Measurements from ENCODE around the gene AKAP13. TPM values are rescaled to one million over a fixed set of nuclear protein-coding genes. Genes with fewer than 3 reads are reported as not detected.
A peak's percentile ranks its signal among the peaks of the same experiment; 100 is the strongest.

AKAP13 gene
- polyA plus RNA-seq, 1 of the 3 experiments (the other 2 are of a cell fraction) = 8.4 TPM

DNA sequence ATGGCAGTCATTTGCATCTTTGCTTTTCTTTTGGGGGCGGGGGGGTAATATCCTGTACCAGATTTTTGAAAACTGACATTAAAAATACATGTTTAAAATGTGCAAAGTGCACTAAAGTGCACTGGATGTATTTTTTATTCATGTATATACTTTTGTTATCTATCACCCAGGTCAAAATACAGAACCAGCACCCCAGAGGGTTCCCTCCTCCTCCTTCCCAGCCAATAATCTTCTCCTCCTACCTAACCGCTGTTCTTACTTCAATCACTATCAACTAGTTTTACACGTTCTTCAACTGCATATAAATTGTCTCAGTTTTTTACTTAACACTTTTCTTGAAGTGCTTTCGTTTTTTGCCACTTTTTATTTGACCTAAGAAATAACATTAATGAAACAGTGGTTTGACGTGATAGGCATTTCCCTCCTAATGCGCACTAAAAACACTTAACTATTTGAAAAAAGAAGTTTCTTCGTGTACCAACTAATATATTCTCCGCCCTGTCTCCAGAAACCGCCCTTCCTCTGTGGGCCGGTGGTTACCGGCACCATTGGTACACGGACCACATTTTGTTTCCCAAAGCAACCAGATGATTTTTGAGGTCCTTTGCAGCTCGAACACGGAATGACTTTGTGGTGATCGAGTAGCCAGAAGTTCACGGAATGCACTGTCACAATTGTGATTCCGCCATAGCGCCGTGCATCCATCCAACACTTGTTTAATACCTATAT is 836 bp upstream of the AKAP13 start:
- WGBS (ENCODE audit: low lambda C conversion rate) = 12% methylated on average over 19 of the region's 19 CpGs

DNA sequence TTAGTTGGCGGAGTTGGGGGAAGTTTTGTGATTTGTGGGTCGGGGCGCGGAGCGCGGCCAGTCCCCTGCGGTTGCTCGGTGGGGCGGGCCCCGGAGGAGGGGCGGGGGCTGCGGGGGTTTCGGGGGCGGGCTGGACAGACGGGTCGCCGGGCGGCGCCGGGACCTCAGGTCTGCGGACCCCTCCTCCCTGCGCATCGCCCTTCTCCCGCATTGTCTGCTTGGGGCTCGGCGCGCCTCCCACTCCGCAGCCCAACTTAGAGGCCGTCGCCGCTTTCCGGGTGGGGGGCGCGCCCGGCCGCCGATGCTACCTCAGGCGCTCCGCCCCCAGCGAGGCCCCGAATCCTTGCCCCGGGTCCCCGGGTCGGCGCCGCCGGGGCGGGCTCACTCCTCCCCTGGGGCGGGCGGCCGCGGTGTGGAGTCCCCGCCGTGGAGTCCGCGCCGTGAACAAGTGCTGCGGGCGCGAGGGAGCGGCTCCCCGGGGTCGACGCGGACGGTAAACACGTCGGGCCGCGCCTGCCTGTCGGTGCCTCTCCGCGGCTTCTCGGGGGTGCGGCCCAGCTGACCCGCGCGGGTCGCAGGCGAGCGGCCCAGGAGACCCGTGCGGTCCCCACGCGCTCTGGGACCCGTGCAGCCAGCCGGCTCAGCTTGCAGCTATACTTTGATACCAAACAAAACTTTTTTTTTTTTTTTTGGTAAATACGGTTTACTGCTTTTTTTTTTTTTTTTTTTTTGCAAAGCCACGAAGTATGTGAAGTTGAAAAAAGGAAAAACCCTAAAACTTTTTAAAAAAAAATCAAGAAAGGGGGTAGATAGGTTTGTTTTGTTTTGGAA is 624 bp downstream of the AKAP13 start:
- H3K27ac ChIP-seq (ENCODE audit: low read depth in 2 of 2, low read length in 1 of 2) = peak overlapping the region; percentile 87 to 92
- peaks cover 43% of the 10 kb centered on the region for H4K20me1 ChIP-seq (ENCODE audit: insufficient read depth)
- ChIA-PET POLR2A (no interaction called here), CTCF (interaction anchor here (0.8 kb wide), 1 partner anchor 128 kb away, joined by 3 read pairs; no protein-coding TSS in a partner anchor)
- peak; percentile 88 for DNase-seq
- H3F3A ChIP-seq (replicated peaks; ENCODE audit: insufficient read depth) = peaks cover 4% of the 10 kb centered on the region
- peak overlapping the region; percentile 78 for H3K9ac ChIP-seq
- WGBS (ENCODE audit: low lambda C conversion rate) = 2% methylated on average over 24 of the region's 89 CpGs
- peak overlapping the region; percentile 71 for H3K4me2 ChIP-seq
- no peaks in the 10 kb centered on the region for H3K9me3 ChIP-seq
- no peak overlapping the region for H2AFZ ChIP-seq (ENCODE audit: low read depth)
- H3K4me3 ChIP-seq (ENCODE audit: low read depth in 2 of 2, low read length in 1 of 2) = peak overlapping the region; percentile 79 to 81
- TF ChIP-seq YY1 (IDR thresholded peaks at IDR 0.05; ENCODE audit: low read depth) = no peak
- peak; percentile 31; the same call in 1 of the 2 replicates for TF ChIP-seq MXI1 (IDR thresholded peaks at IDR 0.05; ENCODE audit: low read depth, low read length)
- TF ChIP-seq MEF2A (IDR thresholded peaks at IDR 0.05; ENCODE audit: borderline replicate concordance, low read depth) = no peak
- no peak for TF ChIP-seq EZH2phosphoT487 (IDR thresholded peaks at IDR 0.05; ENCODE audit: borderline replicate concordance, low read depth)
- TF ChIP-seq, protein P1, sequence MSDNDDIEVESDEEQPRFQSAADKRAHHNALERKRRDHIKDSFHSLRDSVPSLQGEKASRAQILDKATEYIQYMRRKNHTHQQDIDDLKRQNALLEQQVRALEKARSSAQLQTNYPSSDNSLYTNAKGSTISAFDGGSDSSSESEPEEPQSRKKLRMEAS (IDR thresholded peaks at IDR 0.05; ENCODE audit: low read depth) = no peak
- TF ChIP-seq RCOR1 (IDR thresholded peaks at IDR 0.05; ENCODE audit: low read length) = no peak
- TF ChIP-seq RFX5 (IDR thresholded peaks at IDR 0.05; ENCODE audit: low read length) = no peak
- no peak for TF ChIP-seq JUND (IDR thresholded peaks at IDR 0.05)
- no peak for TF ChIP-seq FOSL2 (IDR thresholded peaks at IDR 0.05; ENCODE audit: borderline replicate concordance, low read depth)
- no peak for TF ChIP-seq POLR2AphosphoS5 (IDR thresholded peaks at IDR 0.05; ENCODE audit: low read depth, low read length)
- no peak for TF ChIP-seq GATA2 (CRISPR knock-in tag; IDR thresholded peaks at IDR 0.05)
- TF ChIP-seq RXRA (IDR thresholded peaks at IDR 0.05; ENCODE audit: borderline replicate concordance, low read depth) = no peak
- TF ChIP-seq TEAD4 (IDR thresholded peaks at IDR 0.05; ENCODE audit: borderline replicate concordance, insufficient read depth) = no peak
- no peak; the same call in 1 of the 2 replicates for TF ChIP-seq FOXJ3 (CRISPR knock-in tag; IDR thresholded peaks at IDR 0.05)
- TF ChIP-seq SIN3A (IDR thresholded peaks at IDR 0.05; ENCODE audit: borderline replicate concordance, low read depth, low read length) = peak; percentile 50; the same call in 1 of the 2 replicates
- no peak for TF ChIP-seq ELF1 (IDR thresholded peaks at IDR 0.05)
- TF ChIP-seq SMC3 (IDR thresholded peaks at IDR 0.05; ENCODE audit: low read depth, low read length) = no peak
- peaks cover 51% of the 10 kb centered on the region for H3K79me2 ChIP-seq (ENCODE audit: insufficient read depth)
- peaks cover 6 to 12% of the 10 kb centered on the region in 2 experiments; a peak in 3 of 4 replicates for H3K4me1 ChIP-seq (ENCODE audit: control insufficient read depth in 1 of 2, insufficient read depth in 2 of 2, low read depth in 1 of 2, low read length in 1 of 2)
- H3K27me3 ChIP-seq (ENCODE audit: insufficient read depth) = no peaks in the 10 kb centered on the region
- no peaks in the 10 kb centered on the region for H3K36me3 ChIP-seq (replicated peaks in 1 of 2; ENCODE audit: control insufficient read depth in 1 of 2, insufficient read depth in 2 of 2, low read length in 1 of 2)
- no peaks in the 10 kb centered on the region for H3K9me2 ChIP-seq

More for the DNA sequence above, 836 bp upstream of the AKAP13 start:
- POLR2A ChIA-PET = interaction anchor here (0.7 kb wide), 1 partner anchor 25 kb away, joined by 3 read pairs; no protein-coding TSS in a partner anchor
- no peaks in the 10 kb centered on the region for H3K9me3 ChIP-seq
- TF ChIP-seq, protein P1 (IDR thresholded peaks at IDR 0.05; ENCODE audit: low read depth) = no peak
- TF ChIP-seq FOSL2 (IDR thresholded peaks at IDR 0.05; ENCODE audit: borderline replicate concordance, low read depth) (no peak), YY1 (IDR thresholded peaks at IDR 0.05; ENCODE audit: low read depth) (0 out of 2 replicates have a peak, but pooled peaks have one; percentile 36)
- peak overlapping the region; percentile 56 to 65 for H3K4me3 ChIP-seq (ENCODE audit: low read depth in 2 of 2, low read length in 1 of 2)
- no peaks in the 10 kb centered on the region for H3K9me2 ChIP-seq
- CTCF ChIA-PET = interaction anchor here (0.9 kb wide), 1 partner anchor 89 kb away, joined by 3 read pairs; no protein-coding TSS in a partner anchor
- peaks cover 31% of the 10 kb centered on the region for H4K20me1 ChIP-seq (ENCODE audit: insufficient read depth)
- H3K27me3 ChIP-seq (ENCODE audit: insufficient read depth) = no peaks in the 10 kb centered on the region
- peaks cover 6 to 12% of the 10 kb centered on the region in 2 experiments; a peak in 3 of 4 replicates for H3K4me1 ChIP-seq (ENCODE audit: control insufficient read depth in 1 of 2, insufficient read depth in 2 of 2, low read depth in 1 of 2, low read length in 1 of 2)
- peak; percentile 17 for DNase-seq
- H3F3A ChIP-seq (replicated peaks; ENCODE audit: insufficient read depth) = peaks cover 4% of the 10 kb centered on the region
- no peaks in the 10 kb centered on the region for H3K36me3 ChIP-seq (replicated peaks in 1 of 2; ENCODE audit: control insufficient read depth in 1 of 2, insufficient read depth in 2 of 2, low read length in 1 of 2)
- H2AFZ ChIP-seq (ENCODE audit: low read depth) = peak overlapping the region; percentile 94
- H3K27ac ChIP-seq (ENCODE audit: low read depth in 2 of 2, low read length in 1 of 2) = peak overlapping the region; percentile 73 to 83
- H3K9ac ChIP-seq = peak overlapping the region; percentile 66
- peaks cover 36% of the 10 kb centered on the region for H3K79me2 ChIP-seq (ENCODE audit: insufficient read depth)
- peak overlapping the region; percentile 70 for H3K4me2 ChIP-seq

All from SK-N-SH (cell line).